Hepatocyte (in vitro differentiated cells): ENCODE results near the gene ING1. TPM values are rescaled to one million over a fixed set of nuclear protein-coding genes. Genes with fewer than 3 reads are reported as not detected.

Experiments used
- DNase-seq: peaks from one replicate; pipeline ENCODE4 v3.0.0-alpha.2; 2016; ENCODE audit warnings: low spot score
- H2AFZ ChIP-seq: fragments of 200-600 bp; sonication (generic); 2 replicates; pipeline ENCODE4 v1.6.0; 2016; ENCODE audit warnings: antibody characterized with exemption, mild to moderate bottlenecking
- H3K27ac ChIP-seq: fragments of 200-600 bp; sonication (generic); 2 replicates; pipeline ENCODE4 v1.5.1; 2016; ENCODE audit warnings: mild to moderate bottlenecking
- H3K27me3 ChIP-seq: fragments of 200-600 bp; sonication (generic); 2 replicates; pipeline ENCODE4 v1.6.1; 2016
- H3K36me3 ChIP-seq: fragments of 200-600 bp; sonication (generic); replicated peaks from 2 replicates; pipeline ENCODE4 v1.5.1; 2016; ENCODE audit warnings: low read depth; ENCODE audit not compliant: insufficient read depth
- H3K4me1 ChIP-seq: fragments of 200-600 bp; sonication (generic); 2 replicates; pipeline ENCODE4 v1.5.1; 2016; ENCODE audit warnings: mild to moderate bottlenecking, moderate library complexity; ENCODE audit not compliant: insufficient read depth
- H3K4me2 ChIP-seq: fragments of 200-600 bp; sonication (generic); 2 replicates; pipeline ENCODE4 v1.6.0; 2016
- H3K4me3 ChIP-seq: fragments of 200-600 bp; sonication (generic); 2 replicates; pipeline ENCODE4 v1.5.1; 2016; ENCODE audit warnings: mild to moderate bottlenecking
- H3K79me2 ChIP-seq: fragments of 200-600 bp; sonication (generic); 2 replicates; pipeline ENCODE4 v1.6.0; 2017; ENCODE audit warnings: mild to moderate bottlenecking
- H3K9me2 ChIP-seq: fragments of 200-600 bp; sonication (generic); replicated peaks from 2 replicates; pipeline ENCODE4 v1.6.0; 2017; ENCODE audit warnings: mild to moderate bottlenecking; ENCODE audit not compliant: insufficient read depth
- H3K9me3 ChIP-seq: fragments of 200-600 bp; sonication (generic); 2 replicates; pipeline ENCODE4 v1.5.1; 2016; ENCODE audit warnings: low read depth, mild to moderate bottlenecking
- H4K20me1 ChIP-seq: fragments of 200-600 bp; sonication (generic); 2 replicates; pipeline ENCODE4 v1.6.0; 2016; ENCODE audit warnings: mild to moderate bottlenecking; ENCODE audit not compliant: insufficient read depth, poor library complexity, severe bottlenecking
- EZH2 ChIP-seq: fragments of 200-600 bp; sonication (generic); IDR thresholded peaks from 2 replicates; pipeline ENCODE4 v1.6.1; 2016; ENCODE audit warnings: antibody characterized with exemption, mild to moderate bottlenecking, borderline replicate concordance
- EZH2phosphoT487 ChIP-seq: fragments of 200-600 bp; sonication (generic); IDR thresholded peaks from one replicate; pipeline ENCODE4 v1.6.1; 2018; ENCODE audit warnings: antibody characterized with exemption, mild to moderate bottlenecking, low read depth, moderate library complexity; ENCODE audit not compliant: unreplicated experiment, severe bottlenecking
- WGBS: methylation state at CpG from one replicate; pipeline ENCODE4 v1.1.6; 2016; ENCODE audit warnings: low lambda C conversion rate; ENCODE audit errors: missing lambda C conversion rate; 5-methylcytosine and 5-hydroxymethylcytosine counted together
- polyA plus RNA-seq: library from polyadenylated mRNA; unstranded; fragments of >200 nt; fragmentation: Nextera tagmentation; extraction: Ambion mirVana; gene quantifications from 2 replicates; pipeline ENCODE4 v1.2.1, GENCODE V29; 2016
- total RNA-seq: library from RNA; depleted of rRNA; stranded (reverse); fragments of >200 nt; gene quantifications from 2 replicates; pipeline ENCODE4 v1.2.3, GENCODE V29; 2014
- TF ChIP-seq, protein P1 (sequence below): fragments of 200-600 bp; sonication (generic); IDR thresholded peaks from 2 replicates; pipeline ENCODE4 v1.5.1; 2016; ENCODE audit warnings: antibody characterized with exemption, mild to moderate bottlenecking; ENCODE audit not compliant: poor library complexity

ING1 gene
- total and polyA plus RNA-seq, 2 experiments from 2014 or later = 14.7 to 26.4 TPM

DNA sequence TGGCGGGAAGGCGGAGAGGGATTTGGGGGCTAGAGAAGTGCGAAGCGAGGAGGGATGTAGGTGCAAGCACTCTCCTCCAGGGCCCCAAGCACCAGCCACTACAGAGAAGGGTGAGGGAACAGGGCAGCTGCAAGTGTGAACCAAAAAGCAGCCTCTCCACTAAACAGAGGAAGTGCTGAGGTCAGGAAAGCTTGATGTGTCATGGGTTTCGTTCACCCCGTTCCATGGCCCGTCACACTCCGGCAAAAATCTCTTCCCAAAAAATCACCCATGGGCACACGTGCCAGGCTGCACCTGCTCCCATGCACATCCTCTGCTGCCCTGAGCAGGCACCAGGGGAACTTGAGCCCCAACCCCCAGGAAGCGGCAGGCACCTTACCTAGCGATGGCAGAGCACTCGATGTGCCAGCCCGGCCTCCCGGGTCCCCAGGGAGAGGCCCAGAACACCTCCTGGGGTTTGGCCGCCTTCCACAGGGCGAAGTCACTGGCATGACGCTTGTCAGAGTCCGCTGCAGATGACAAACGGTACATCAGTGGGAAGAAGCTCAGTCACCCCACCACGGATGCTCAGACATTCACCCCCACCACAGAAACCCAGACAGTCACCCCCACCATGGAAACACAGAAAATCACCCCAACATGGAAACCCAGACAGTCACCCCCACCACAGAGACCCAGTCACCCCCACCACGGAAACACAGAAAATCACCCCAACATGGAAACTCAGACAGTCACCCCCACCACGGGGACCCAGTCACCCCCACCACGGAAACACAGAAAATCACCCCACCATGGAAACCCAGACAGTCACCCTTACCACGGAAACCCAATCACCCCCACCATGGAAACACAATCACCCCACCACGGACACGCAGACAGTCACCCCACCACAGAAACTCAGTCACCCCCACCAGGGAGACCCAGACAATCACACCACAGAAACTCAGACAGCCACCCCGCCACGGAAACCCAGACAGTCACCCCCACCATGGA, 36.6 kb upstream of the ING1 start:
- Histone ChIP-seq H3K9me2 (no peaks in the 10 kb centered on the region), H3K4me3 (no peak overlapping the region), H2AFZ (no peak overlapping the region), H3K27ac (no peak overlapping the region), H3K9me3 (no peaks in the 10 kb centered on the region), H3K27me3 (no peaks in the 10 kb centered on the region), H3K4me2 (no peak overlapping the region), H3K36me3 (no peaks in the 10 kb centered on the region), H4K20me1 (no peaks in the 10 kb centered on the region), H3K4me1 (no peaks in the 10 kb centered on the region), H3K79me2 (peaks cover 6% of the 10 kb centered on the region)
- WGBS = 97% methylated on average over 23 of the region's 28 CpGs
- DNase-seq = no peak
- no peak for TF ChIP-seq EZH2

DNA sequence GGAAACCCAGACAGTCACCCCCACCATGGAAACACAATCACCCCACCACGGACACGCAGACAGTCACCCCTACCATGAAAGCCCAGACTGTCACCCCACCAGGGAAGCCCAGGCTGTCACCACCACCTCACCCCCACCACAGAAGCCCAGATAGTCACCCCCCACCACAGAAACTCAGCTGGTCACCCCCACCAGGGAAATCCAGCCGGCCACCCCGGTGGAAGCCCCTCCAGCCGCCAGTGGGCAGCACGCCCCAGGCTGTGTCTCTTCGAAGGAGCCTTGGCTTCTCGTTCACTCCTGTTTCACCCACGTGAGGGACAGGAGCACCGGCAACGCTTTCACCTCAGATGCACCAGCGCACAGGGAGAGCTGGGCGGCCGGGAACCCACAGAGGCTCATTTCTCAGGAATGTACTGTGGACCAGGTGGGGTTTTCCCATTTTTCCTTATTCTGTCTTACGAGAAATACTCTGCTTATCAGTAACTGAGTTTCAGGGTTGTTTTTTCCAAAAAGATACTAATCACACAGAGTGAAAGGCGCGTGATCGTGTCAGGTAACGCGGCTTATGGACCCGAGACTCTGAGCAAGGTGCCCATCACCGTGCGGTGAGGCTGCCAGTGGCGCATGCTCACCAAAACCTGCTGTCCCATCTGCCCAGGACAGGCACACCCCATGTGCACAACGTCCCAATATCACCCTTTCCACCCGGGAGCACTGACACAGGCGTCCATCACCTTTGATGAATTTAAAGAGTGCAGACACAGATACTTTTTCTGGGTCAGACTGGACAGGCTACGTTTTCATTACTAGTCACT, 35.6 kb upstream of the ING1 start:
- Histone ChIP-seq H2AFZ (no peak overlapping the region), H3K27ac (no peak overlapping the region), H3K4me2 (no peak overlapping the region), H3K9me2 (no peaks in the 10 kb centered on the region), H3K9me3 (no peaks in the 10 kb centered on the region), H4K20me1 (no peaks in the 10 kb centered on the region), H3K36me3 (no peaks in the 10 kb centered on the region), H3K4me3 (no peak overlapping the region), H3K27me3 (no peaks in the 10 kb centered on the region), H3K4me1 (no peaks in the 10 kb centered on the region), H3K79me2 (peaks cover 8% of the 10 kb centered on the region)
- TF ChIP-seq, protein P1, sequence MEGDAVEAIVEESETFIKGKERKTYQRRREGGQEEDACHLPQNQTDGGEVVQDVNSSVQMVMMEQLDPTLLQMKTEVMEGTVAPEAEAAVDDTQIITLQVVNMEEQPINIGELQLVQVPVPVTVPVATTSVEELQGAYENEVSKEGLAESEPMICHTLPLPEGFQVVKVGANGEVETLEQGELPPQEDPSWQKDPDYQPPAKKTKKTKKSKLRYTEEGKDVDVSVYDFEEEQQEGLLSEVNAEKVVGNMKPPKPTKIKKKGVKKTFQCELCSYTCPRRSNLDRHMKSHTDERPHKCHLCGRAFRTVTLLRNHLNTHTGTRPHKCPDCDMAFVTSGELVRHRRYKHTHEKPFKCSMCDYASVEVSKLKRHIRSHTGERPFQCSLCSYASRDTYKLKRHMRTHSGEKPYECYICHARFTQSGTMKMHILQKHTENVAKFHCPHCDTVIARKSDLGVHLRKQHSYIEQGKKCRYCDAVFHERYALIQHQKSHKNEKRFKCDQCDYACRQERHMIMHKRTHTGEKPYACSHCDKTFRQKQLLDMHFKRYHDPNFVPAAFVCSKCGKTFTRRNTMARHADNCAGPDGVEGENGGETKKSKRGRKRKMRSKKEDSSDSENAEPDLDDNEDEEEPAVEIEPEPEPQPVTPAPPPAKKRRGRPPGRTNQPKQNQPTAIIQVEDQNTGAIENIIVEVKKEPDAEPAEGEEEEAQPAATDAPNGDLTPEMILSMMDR = no peak
- TF ChIP-seq EZH2phosphoT487 (no peak), EZH2 (no peak)
- 89% methylated on average over 26 of the region's 28 CpGs for WGBS
- no peak for DNase-seq

DNA sequence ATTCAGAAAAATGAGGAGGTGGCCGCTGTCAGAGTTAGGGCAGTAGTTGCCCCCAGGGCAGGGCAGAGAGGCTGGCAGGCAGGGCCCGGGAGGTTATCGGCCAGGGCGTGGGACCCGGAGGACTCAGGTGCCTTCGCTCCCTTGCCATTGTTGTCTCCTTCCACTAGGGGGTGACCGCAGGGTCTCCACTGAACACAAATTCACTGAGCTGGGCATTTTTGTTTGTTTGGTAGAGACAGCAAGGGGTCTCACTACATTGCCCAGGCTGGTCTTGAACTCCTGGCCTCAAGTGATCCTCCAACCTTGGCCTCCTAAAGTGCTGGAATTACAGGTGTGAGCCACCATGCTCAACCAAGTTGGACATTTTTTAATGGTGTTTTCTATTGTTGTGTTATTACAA, 32.6 kb upstream of the ING1 start:
- H3K36me3 ChIP-seq = no peaks in the 10 kb centered on the region
- no peak overlapping the region for H3K4me3 ChIP-seq
- no peak for DNase-seq
- peaks cover 16% of the 10 kb centered on the region for H3K4me1 ChIP-seq
- TF ChIP-seq, protein P1 = peak; percentile 20
- TF ChIP-seq EZH2 (no peak), EZH2phosphoT487 (no peak)
- H4K20me1 ChIP-seq = no peaks in the 10 kb centered on the region
- no peak overlapping the region for H2AFZ ChIP-seq
- no peaks in the 10 kb centered on the region for H3K9me3 ChIP-seq
- 93% methylated on average over 7 of the region's 7 CpGs for WGBS
- no peak overlapping the region for H3K4me2 ChIP-seq
- no peak overlapping the region for H3K27ac ChIP-seq
- H3K27me3 ChIP-seq = no peaks in the 10 kb centered on the region
- H3K9me2 ChIP-seq = no peaks in the 10 kb centered on the region
- peaks cover 2% of the 10 kb centered on the region for H3K79me2 ChIP-seq
